ENCODE data around the gene SPSB3.

The SPSB3 gene

GRCh38 chr16:1749152-1750117 lies 32.9 kb downstream of the SPSB3 start:
- H2BK120ac ChIP-seq (ENCODE audit: insufficient read depth, low read length, poor library complexity) = no peak overlapping the region
- H3K23ac ChIP-seq (ENCODE audit: low read length) = no peak overlapping the region
- H3K4me2 ChIP-seq (ENCODE audit: low read length) = no peak overlapping the region
- no peak overlapping the region for H2AK5ac ChIP-seq (ENCODE audit: low read length)
- H3K9ac ChIP-seq (ENCODE audit: low read length) = no peak overlapping the region
- no peak overlapping the region for H3K27ac ChIP-seq (ENCODE audit: low read depth, low read length)
- peaks cover 47 to 50% of the 10 kb centered on the region in 2 experiments for H3K36me3 ChIP-seq (ENCODE audit: control insufficient read depth in 1 of 2, insufficient read depth in 2 of 2, low read length in 2 of 2)
- H3K4ac ChIP-seq (ENCODE audit: low read depth, low read length) = no peak overlapping the region
- H3K27me3 ChIP-seq (ENCODE audit: insufficient read depth, low read length) = no peaks in the 10 kb centered on the region
- H2AFZ ChIP-seq (ENCODE audit: insufficient read depth, low read length, poor library complexity) = no peak overlapping the region
- no peak overlapping the region for H3K14ac ChIP-seq (ENCODE audit: low read length)
- no peak overlapping the region for H3K4me3 ChIP-seq (ENCODE audit: low read depth, low read length)
- H3K4me1 ChIP-seq (ENCODE audit: control insufficient read depth in 1 of 2, insufficient read depth in 2 of 2, low read length in 2 of 2) = peaks cover 23 to 24% of the 10 kb centered on the region in 2 experiments
- no peak overlapping the region for H4K8ac ChIP-seq (ENCODE audit: low read depth, low read length)
- H3K18ac ChIP-seq (ENCODE audit: low read length) = no peak overlapping the region
- H4K91ac ChIP-seq (ENCODE audit: low read depth, low read length) = no peak overlapping the region
- no peak overlapping the region for H2BK5ac ChIP-seq (ENCODE audit: low read depth, low read length, poor library complexity)
- WGBS (ENCODE audit: extremely low coverage, insufficient coverage, insufficient read length) = no CpG with 5 or more reads among the region's 29 CpGs
- no peak overlapping the region for H4K12ac ChIP-seq (ENCODE audit: low read depth, low read length)
- H3K79me2 ChIP-seq (ENCODE audit: control insufficient read depth, insufficient read depth, low read length, poor library complexity) = peaks cover 15% of the 10 kb centered on the region
- no peak for DNase-seq
- peaks cover 20% of the 10 kb centered on the region for H3K79me1 ChIP-seq (ENCODE audit: low read length)
- H2BK12ac ChIP-seq (ENCODE audit: low read length) = no peak overlapping the region
- peaks cover 3% of the 10 kb centered on the region for H3K9me3 ChIP-seq (ENCODE audit: insufficient read depth, low read depth, low read length)

GRCh38 chr16:1747934-1748333 lies 34.4 kb downstream of the SPSB3 start:
- DNase-seq = no peak
- H4K8ac ChIP-seq (ENCODE audit: low read depth, low read length) = no peak overlapping the region

GRCh38 chr16:1746693-1747195 lies 35.6 kb downstream of the SPSB3 start:
- Histone ChIP-seq H3K23ac (ENCODE audit: low read length) (no peak overlapping the region), H3K14ac (ENCODE audit: low read length) (peak overlapping the region; percentile 82), H2AFZ (ENCODE audit: insufficient read depth, low read length, poor library complexity) (no peak overlapping the region), H4K12ac (ENCODE audit: low read depth, low read length) (peak overlapping the region; percentile 24), H2BK120ac (ENCODE audit: insufficient read depth, low read length, poor library complexity) (peak overlapping the region; percentile 89), H3K79me1 (ENCODE audit: low read length) (peaks cover 20% of the 10 kb centered on the region), H3K27me3 (ENCODE audit: insufficient read depth, low read length) (no peaks in the 10 kb centered on the region), H3K4me3 (ENCODE audit: low read depth, low read length) (no peak overlapping the region), H3K36me3 (ENCODE audit: control insufficient read depth in 1 of 2, insufficient read depth in 2 of 2, low read length in 2 of 2) (peaks cover 45 to 46% of the 10 kb centered on the region in 2 experiments), H4K8ac (ENCODE audit: low read depth, low read length) (peak overlapping the region; percentile 75), H3K4me2 (ENCODE audit: low read length) (no peak overlapping the region), H2AK5ac (ENCODE audit: low read length) (peak overlapping the region; percentile 61), H3K4me1 (ENCODE audit: control insufficient read depth in 1 of 2, insufficient read depth in 2 of 2, low read length in 2 of 2) (peaks cover 26 to 32% of the 10 kb centered on the region in 2 experiments), H3K27ac (ENCODE audit: low read depth, low read length) (peak overlapping the region; percentile 99), H3K18ac (ENCODE audit: low read length) (peak overlapping the region; percentile 72), H3K79me2 (ENCODE audit: control insufficient read depth, insufficient read depth, low read length, poor library complexity) (peaks cover 15% of the 10 kb centered on the region), H4K91ac (ENCODE audit: low read depth, low read length) (peak overlapping the region; percentile 91), H3K9ac (ENCODE audit: low read length) (no peak overlapping the region), H3K9me3 (ENCODE audit: insufficient read depth, low read depth, low read length) (peaks cover 7% of the 10 kb centered on the region), H2BK5ac (ENCODE audit: low read depth, low read length, poor library complexity) (peak overlapping the region; percentile 51), H3K4ac (ENCODE audit: low read depth, low read length) (peak overlapping the region; percentile 6), H2BK12ac (ENCODE audit: low read length) (peak overlapping the region; percentile 62)
- no CpG with 5 or more reads among the region's 31 CpGs for WGBS (ENCODE audit: extremely low coverage, insufficient coverage, insufficient read length)
- DNase-seq = peak; percentile 92 to 96

More at GRCh38 chr16:1747934-1748333, 34.4 kb downstream of the SPSB3 start:
- no CpG with 5 or more reads among the region's 11 CpGs for WGBS (ENCODE audit: extremely low coverage, insufficient coverage, insufficient read length)
- Histone ChIP-seq H2AFZ (ENCODE audit: insufficient read depth, low read length, poor library complexity) (no peak overlapping the region), H3K27me3 (ENCODE audit: insufficient read depth, low read length) (no peaks in the 10 kb centered on the region), H2BK12ac (ENCODE audit: low read length) (peak overlapping the region; percentile 23), H3K4me2 (ENCODE audit: low read length) (no peak overlapping the region), H3K9ac (ENCODE audit: low read length) (no peak overlapping the region), H3K4me1 (ENCODE audit: control insufficient read depth in 1 of 2, insufficient read depth in 2 of 2, low read length in 2 of 2) (peaks cover 26 to 32% of the 10 kb centered on the region in 2 experiments), H3K4me3 (ENCODE audit: low read depth, low read length) (no peak overlapping the region), H3K4ac (ENCODE audit: low read depth, low read length) (no peak overlapping the region), H3K79me1 (ENCODE audit: low read length) (peaks cover 20% of the 10 kb centered on the region), H2AK5ac (ENCODE audit: low read length) (no peak overlapping the region), H2BK5ac (ENCODE audit: low read depth, low read length, poor library complexity) (no peak overlapping the region), H3K23ac (ENCODE audit: low read length) (no peak overlapping the region), H3K14ac (ENCODE audit: low read length) (no peak overlapping the region), H4K12ac (ENCODE audit: low read depth, low read length) (no peak overlapping the region), H3K9me3 (ENCODE audit: insufficient read depth, low read depth, low read length) (peaks cover 5% of the 10 kb centered on the region), H3K79me2 (ENCODE audit: control insufficient read depth, insufficient read depth, low read length, poor library complexity) (peaks cover 15% of the 10 kb centered on the region), H3K27ac (ENCODE audit: low read depth, low read length) (no peak overlapping the region), H3K36me3 (ENCODE audit: control insufficient read depth in 1 of 2, insufficient read depth in 2 of 2, low read length in 2 of 2) (peaks cover 53 to 54% of the 10 kb centered on the region in 2 experiments), H3K18ac (ENCODE audit: low read length) (no peak overlapping the region), H2BK120ac (ENCODE audit: insufficient read depth, low read length, poor library complexity) (no peak overlapping the region), H4K91ac (ENCODE audit: low read depth, low read length) (no peak overlapping the region)

- Histone ChIP-seq H2BK12ac (ENCODE audit: low read length) (peak overlapping the region; percentile 79), H3K27me3 (ENCODE audit: insufficient read depth, low read length) (no peaks in the 10 kb centered on the region), H3K14ac (ENCODE audit: low read length) (peak overlapping the region; percentile 82), H3K23ac (ENCODE audit: low read length) (no peak overlapping the region), H3K4me1 (ENCODE audit: control insufficient read depth in 1 of 2, insufficient read depth in 2 of 2, low read length in 2 of 2) (peaks cover 26 to 32% of the 10 kb centered on the region in 2 experiments), H4K12ac (ENCODE audit: low read depth, low read length) (peak overlapping the region; percentile 24), H3K4ac (ENCODE audit: low read depth, low read length) (peak overlapping the region; percentile 40), H3K36me3 (ENCODE audit: control insufficient read depth in 1 of 2, insufficient read depth in 2 of 2, low read length in 2 of 2) (peaks cover 41% of the 10 kb centered on the region in 2 experiments), H3K79me2 (ENCODE audit: control insufficient read depth, insufficient read depth, low read length, poor library complexity) (peaks cover 15% of the 10 kb centered on the region), H2AK5ac (ENCODE audit: low read length) (peak overlapping the region; percentile 93), H2AFZ (ENCODE audit: insufficient read depth, low read length, poor library complexity) (no peak overlapping the region), H2BK5ac (ENCODE audit: low read depth, low read length, poor library complexity) (peak overlapping the region; percentile 90), H3K4me2 (ENCODE audit: low read length) (peak overlapping the region; percentile 29), H3K9me3 (ENCODE audit: insufficient read depth, low read depth, low read length) (peaks cover 10% of the 10 kb centered on the region), H3K9ac (ENCODE audit: low read length) (no peak overlapping the region), H4K91ac (ENCODE audit: low read depth, low read length) (peak overlapping the region; percentile 93), H3K79me1 (ENCODE audit: low read length) (peaks cover 20% of the 10 kb centered on the region), H4K8ac (ENCODE audit: low read depth, low read length) (peak overlapping the region; percentile 75), H3K18ac (ENCODE audit: low read length) (peak overlapping the region; percentile 88), H3K4me3 (ENCODE audit: low read depth, low read length) (no peak overlapping the region), H3K27ac (ENCODE audit: low read depth, low read length) (peak overlapping the region; percentile 99), H2BK120ac (ENCODE audit: insufficient read depth, low read length, poor library complexity) (peak overlapping the region; percentile 92)
- WGBS (ENCODE audit: extremely low coverage, insufficient coverage, insufficient read length) = no CpG with 5 or more reads among the region's 29 CpGs
- DNase-seq = peak; percentile 95 to 97
These were observed 36.3 kb downstream of the SPSB3 start for GRCh38 chr16:1745900-1746692.

All from trophoblast cell (in vitro differentiated cells and primary cell).